ENCODE measurements around the gene MCM3AP.

The MCM3AP gene

GRCh38 chr21:46295177-46295770, 9.9 kb upstream of the MCM3AP start:
- Mint-ChIP-seq H3K27me3 (peaks cover 3% of the 10 kb centered on the region), H3K9me3 (no peaks in the 10 kb centered on the region), H3K4me1 (peaks cover 5% of the 10 kb centered on the region), H3K36me3 (peaks cover 2% of the 10 kb centered on the region), H3K27ac (no peak overlapping the region), H3K4me3 (no peak overlapping the region)

GRCh38 chr21:46294647-46295176, 9.3 kb upstream of the MCM3AP start:
- H3K9me3 Mint-ChIP-seq: no peaks in the 10 kb centered on the region
- peaks cover 2% of the 10 kb centered on the region for H3K36me3 Mint-ChIP-seq
- H3K4me1 Mint-ChIP-seq: peaks cover 6% of the 10 kb centered on the region
- peaks cover 3% of the 10 kb centered on the region for H3K27me3 Mint-ChIP-seq
- no peak overlapping the region for H3K27ac Mint-ChIP-seq
- no peak overlapping the region for H3K4me3 Mint-ChIP-seq

- Mint-ChIP-seq H3K4me1 (peaks cover 19% of the 10 kb centered on the region), H3K36me3 (peaks cover 6% of the 10 kb centered on the region), H3K27me3 (no peaks in the 10 kb centered on the region), H3K4me3 (no peak overlapping the region), H3K27ac (no peak overlapping the region), H3K9me3 (no peaks in the 10 kb centered on the region)
These were observed 6.2 kb upstream of the MCM3AP start for GRCh38 chr21:46291561-46291960.

- H3K4me3 Mint-ChIP-seq: no peak overlapping the region
- no peaks in the 10 kb centered on the region for H3K27me3 Mint-ChIP-seq
- peaks cover 32% of the 10 kb centered on the region for H3K4me1 Mint-ChIP-seq
- H3K9me3 Mint-ChIP-seq: no peaks in the 10 kb centered on the region
- H3K36me3 Mint-ChIP-seq: peaks cover 7% of the 10 kb centered on the region
- H3K27ac Mint-ChIP-seq: no peak overlapping the region
These were observed 4.3 kb upstream of the MCM3AP start for GRCh38 chr21:46289655-46290179.

- Mint-ChIP-seq H3K27ac (no peak overlapping the region), H3K9me3 (no peaks in the 10 kb centered on the region), H3K4me3 (no peak overlapping the region), H3K27me3 (no peaks in the 10 kb centered on the region), H3K4me1 (peaks cover 50% of the 10 kb centered on the region), H3K36me3 (peaks cover 12% of the 10 kb centered on the region)
These were observed 2.1 kb upstream of the MCM3AP start for GRCh38 chr21:46287541-46287940.

GRCh38 chr21:46286648-46287002, 1.2 kb upstream of the MCM3AP start:
- no peaks in the 10 kb centered on the region for H3K27me3 Mint-ChIP-seq
- no peaks in the 10 kb centered on the region for H3K9me3 Mint-ChIP-seq
- peaks cover 12% of the 10 kb centered on the region for H3K36me3 Mint-ChIP-seq
- H3K27ac Mint-ChIP-seq: peak overlapping the region; percentile 99
- peaks cover 50% of the 10 kb centered on the region for H3K4me1 Mint-ChIP-seq
- H3K4me3 Mint-ChIP-seq: peak overlapping the region; percentile 99

GRCh38 chr21:46285761-46286647, 593 bp upstream of the MCM3AP start, which contains the start of gene YBEY:
YBEY (plus strand) TSS chr21:46286342; CDS start chr21:46286914, 572 bp downstream.
- Mint-ChIP-seq H3K27me3 (no peaks in the 10 kb centered on the region), H3K27ac (peak within 1 kb of the TSS; percentile 99), H3K9me3 (no peaks in the 10 kb centered on the region), H3K36me3 (peaks cover 11% of the 10 kb centered on the region), H3K4me1 (peaks cover 55% of the 10 kb centered on the region), H3K4me3 (peak within 1 kb of the TSS; percentile 99)

GRCh38 chr21:46284733-46285132, 678 bp downstream of the MCM3AP start:
- Mint-ChIP-seq H3K4me3 (peak overlapping the region; percentile 96), H3K27ac (no peak overlapping the region), H3K36me3 (peaks cover 12% of the 10 kb centered on the region), H3K4me1 (peaks cover 64% of the 10 kb centered on the region), H3K9me3 (no peaks in the 10 kb centered on the region), H3K27me3 (no peaks in the 10 kb centered on the region)

- Mint-ChIP-seq H3K36me3 (peaks cover 12% of the 10 kb centered on the region), H3K27me3 (no peaks in the 10 kb centered on the region), H3K9me3 (no peaks in the 10 kb centered on the region), H3K4me3 (peak overlapping the region; percentile 81), H3K4me1 (peaks cover 66% of the 10 kb centered on the region), H3K27ac (peak overlapping the region; percentile 46)
These were observed 1.2 kb downstream of the MCM3AP start for GRCh38 chr21:46284077-46284644.

GRCh38 chr21:46274797-46275390, 10.5 kb downstream of the MCM3AP start:
- Mint-ChIP-seq H3K27ac (no peak overlapping the region), H3K36me3 (peaks cover 18% of the 10 kb centered on the region), H3K4me3 (no peak overlapping the region), H3K27me3 (no peaks in the 10 kb centered on the region), H3K4me1 (peaks cover 12% of the 10 kb centered on the region), H3K9me3 (no peaks in the 10 kb centered on the region)

- no peak overlapping the region for H3K27ac Mint-ChIP-seq
- peaks cover 5% of the 10 kb centered on the region for H3K4me1 Mint-ChIP-seq
These were observed 12.1 kb downstream of the MCM3AP start for GRCh38 chr21:46273341-46273740.

GRCh38 chr21:46269466-46269865, 15.9 kb downstream of the MCM3AP start:
- H3K9me3 Mint-ChIP-seq: no peaks in the 10 kb centered on the region
- no peak overlapping the region for H3K4me3 Mint-ChIP-seq
- peaks cover 15% of the 10 kb centered on the region for H3K36me3 Mint-ChIP-seq
- no peaks in the 10 kb centered on the region for H3K27me3 Mint-ChIP-seq
- no peaks in the 10 kb centered on the region for H3K4me1 Mint-ChIP-seq
- no peak overlapping the region for H3K27ac Mint-ChIP-seq

More at GRCh38 chr21:46273341-46273740, 12.1 kb downstream of the MCM3AP start:
- Mint-ChIP-seq H3K36me3 (peaks cover 18% of the 10 kb centered on the region), H3K4me3 (no peak overlapping the region), H3K9me3 (no peaks in the 10 kb centered on the region), H3K27me3 (no peaks in the 10 kb centered on the region)

- H3K36me3 Mint-ChIP-seq: peaks cover 12% of the 10 kb centered on the region
- H3K4me3 Mint-ChIP-seq: no peak overlapping the region
- no peaks in the 10 kb centered on the region for H3K27me3 Mint-ChIP-seq
- no peaks in the 10 kb centered on the region for H3K9me3 Mint-ChIP-seq
- no peak overlapping the region for H3K27ac Mint-ChIP-seq
- H3K4me1 Mint-ChIP-seq: no peaks in the 10 kb centered on the region
These were observed 17.0 kb downstream of the MCM3AP start for GRCh38 chr21:46268371-46268770.

GRCh38 chr21:46266946-46267345, 18.5 kb downstream of the MCM3AP start:
- Mint-ChIP-seq H3K4me3 (no peak overlapping the region), H3K27me3 (no peaks in the 10 kb centered on the region), H3K4me1 (no peaks in the 10 kb centered on the region), H3K9me3 (no peaks in the 10 kb centered on the region), H3K36me3 (peaks cover 7% of the 10 kb centered on the region), H3K27ac (no peak overlapping the region)

GRCh38 chr21:46265736-46266525, 19.5 kb downstream of the MCM3AP start:
- no peak overlapping the region for H3K27ac Mint-ChIP-seq
- no peaks in the 10 kb centered on the region for H3K27me3 Mint-ChIP-seq
- peaks cover 8% of the 10 kb centered on the region for H3K36me3 Mint-ChIP-seq
- no peaks in the 10 kb centered on the region for H3K9me3 Mint-ChIP-seq
- no peaks in the 10 kb centered on the region for H3K4me1 Mint-ChIP-seq
- no peak overlapping the region for H3K4me3 Mint-ChIP-seq

All from activated naive CD4-positive, alpha-beta T cell treated with anti-CD3 and anti-CD28 coated beads, Interleukin-2, amount 50 U/mL, for 24 hours (primary cell).